B cell (primary cell): Measurements from ENCODE around the gene RHBDF1. TPM values are rescaled to one million over a fixed set of nuclear protein-coding genes. Genes with fewer than 3 reads are reported as not detected.
A peak's percentile ranks its signal among the peaks of the same experiment; 100 is the strongest.

Experiments
- ATAC-seq: fragments of 200-7000 bp; cut with Tn5 transposase; one replicate; pipeline ENCODE4 v1.10.0; 2021; ENCODE audit warnings: low read depth, mild to moderate bottlenecking, moderate number of reproducible peaks, moderate library complexity
- CTCF ChIA-PET: fragments of 350-600 bp; sonication (Branson Sonifier 250); formaldehyde crosslinking; loops from one replicate; lab custom pipeline; 2021; ENCODE audit warnings: antibody characterized with exemption, inconsistent platforms; lab: Charles Lee
- POLR2A ChIA-PET: fragments of 350-600 bp; sonication (Branson Sonifier 250); formaldehyde crosslinking; loops from one replicate; lab custom pipeline; 2021; ENCODE audit warnings: antibody characterized with exemption; lab: Charles Lee
- DNase-seq: peaks from one replicate; pipeline ENCODE4 v3.0.0; 2013
- H2AFZ ChIP-seq: 2 replicates; pipeline ENCODE4 v1.6.1; 2012; ENCODE audit warnings: mild to moderate bottlenecking, low read depth, low read length; ENCODE audit not compliant: insufficient read depth, poor library complexity, severe bottlenecking
- H3K27ac ChIP-seq, 2 donors: 1 replicate in 1 of 2; 2 replicates in 1 of 2; pipeline ENCODE4 v1.5.1; 2012 to 2013; ENCODE audit warnings: low read length in 2 of 2, mild to moderate bottlenecking in 2 of 2, moderate library complexity in 1 of 2
- H3K27me3 ChIP-seq, 4 experiments: fragments of 200-600 bp in 1 of 4; sonication (generic) in 1 of 4; replicated peaks in 1 of 4; 1 replicate in 2 of 4; 2 replicates in 2 of 4; pipeline versions ENCODE4 v1.6.1 to v1.7.0; 2013 to 2016; ENCODE audit warnings: low read length in 3 of 4, mild to moderate bottlenecking in 2 of 4, mixed read lengths in 1 of 4, moderate library complexity in 1 of 4; ENCODE audit not compliant: insufficient read depth in 4 of 4, control insufficient read depth in 3 of 4; ENCODE audit errors: control extremely low read depth in 1 of 4
- H3K36me3 ChIP-seq, 2 experiments: replicated peaks in 1 of 2; 1 replicate in 1 of 2; 2 replicates in 1 of 2; pipeline versions ENCODE4 v1.6.1 to v1.7.1; 2013; ENCODE audit warnings: low read length in 1 of 2; ENCODE audit not compliant: insufficient read depth in 2 of 2, control insufficient read depth in 1 of 2; ENCODE audit errors: control extremely low read depth in 1 of 2, extremely low read depth in 1 of 2
- H3K4me1 ChIP-seq, 2 donors: fragments of 200-600 bp in 1 of 2; sonication (generic) in 1 of 2; 1 replicate in 1 of 2; 2 replicates in 1 of 2; pipeline versions ENCODE4 v1.5.1 to v1.6.1; 2013 to 2017; ENCODE audit warnings: low read length in 2 of 2; ENCODE audit not compliant: control insufficient read depth in 2 of 2, insufficient read depth in 2 of 2
- H3K4me2 ChIP-seq: replicated peaks from 2 replicates; pipeline ENCODE3; 2012; ENCODE audit warnings: mild to moderate bottlenecking, low read depth, low read length; ENCODE audit not compliant: poor library complexity, severe bottlenecking
- H3K4me3 ChIP-seq, 5 experiments: fragments of 200-600 bp in 1 of 5; sonication (generic) in 1 of 5; 1 replicate in 3 of 5; 2 replicates in 2 of 5; pipeline versions ENCODE4 v1.5.1 to v1.7.0; 2011 to 2016; ENCODE audit warnings: low read length in 4 of 5, mild to moderate bottlenecking in 4 of 5, low read depth in 2 of 5, control low read depth in 1 of 5, moderate library complexity in 1 of 5; ENCODE audit not compliant: insufficient read depth in 1 of 5; ENCODE audit errors: control extremely low read depth in 1 of 5, extremely low read depth in 1 of 5
- H3K79me2 ChIP-seq: fragments of 200-600 bp; sonication (generic); one replicate; pipeline ENCODE4 v1.6.0; 2016; ENCODE audit warnings: low read length; ENCODE audit not compliant: control insufficient read depth, insufficient read depth
- H3K9ac ChIP-seq: fragments of 200-600 bp; sonication (generic); 2 replicates; pipeline ENCODE4 v1.6.1; 2017; ENCODE audit warnings: mild to moderate bottlenecking, low read length, moderate library complexity
- H3K9me3 ChIP-seq, 3 donors: one replicate each; pipeline versions ENCODE4 v1.6.1 to v1.7.1; 2013; ENCODE audit warnings: low read length in 2 of 3; ENCODE audit not compliant: control insufficient read depth in 2 of 3, insufficient read depth in 1 of 3; ENCODE audit errors: control extremely low read depth in 1 of 3
- H4K20me1 ChIP-seq: 2 replicates; pipeline ENCODE4 v1.6.0; 2012; ENCODE audit warnings: mild to moderate bottlenecking, low read length; ENCODE audit not compliant: insufficient read depth, control insufficient read depth, poor library complexity, severe bottlenecking
- H3K27ac Mint-ChIP-seq: one replicate; pipeline ENCODE4 v1.8.0; 2021; ENCODE audit warnings: mixed read lengths
- H3K27me3 Mint-ChIP-seq: one replicate; pipeline ENCODE4 v1.8.0; 2021; ENCODE audit warnings: mixed read lengths
- H3K4me1 Mint-ChIP-seq: one replicate; pipeline ENCODE4 v1.8.0; 2021; ENCODE audit warnings: mixed read lengths
- H3K4me3 Mint-ChIP-seq: one replicate; pipeline ENCODE4 v1.8.0; 2021; ENCODE audit warnings: mixed read lengths
- H3K9me3 Mint-ChIP-seq: one replicate; pipeline ENCODE4 v1.8.0; 2022; ENCODE audit warnings: mixed read lengths; ENCODE audit not compliant: insufficient read depth
- CTCF ChIP-seq: fragments of 200-600 bp; IDR thresholded peaks from one replicate; pipeline ENCODE4 v1.8.0; 2022; ENCODE audit warnings: antibody characterized with exemption, mild to moderate bottlenecking
- EZH2 ChIP-seq: IDR thresholded peaks from 2 replicates; pipeline ENCODE4 v1.6.1; 2012; ENCODE audit warnings: borderline replicate concordance, low read depth, mild to moderate bottlenecking, moderate library complexity, low read length; ENCODE audit not compliant: insufficient read depth, poor library complexity, severe bottlenecking
- WGBS: methylation state at CpG from one replicate; pipeline ENCODE4 v1.1.5; 2013; ENCODE audit warnings: missing lambda C conversion rate; ENCODE audit not compliant: insufficient coverage; 5-methylcytosine and 5-hydroxymethylcytosine counted together
- intact Hi-C: fragments of 100-400 bp; cut with micrococcal nuclease; formaldehyde crosslinking; loops from one replicate; pipeline ENCODE4 v1.10.0; 2022
- polyA plus RNA-seq: library from polyadenylated mRNA; depleted of rRNA; stranded (reverse); fragments of >200 nt; gene quantifications from 2 replicates; pipeline ENCODE4 v1.2.3, GENCODE V29; 2012
- total RNA-seq, 2 donors: library from RNA; stranded (reverse); fragments of 120-200 nt in 1 of 2; gene quantifications; 1 replicate in 1 of 2; 2 replicates in 1 of 2; pipeline versions ENCODE4 v1.2.3 to v1.2.4, GENCODE V29; 2013 to 2022

The RHBDF1 gene
- total and polyA plus RNA-seq, 2 donors (not counting 1 experiment from before 2014, with no cell fraction given): 0.42 to 0.76 TPM

- CTCF ChIA-PET: interaction anchor here (1.2 to 3.0 kb wide), 3 partner anchors 9 to 51 kb away, joined by 3 to 19 read pairs (median 9); no protein-coding TSS in a partner anchor
- no peak for ATAC-seq
- no peaks in the 10 kb centered on the region for H3K27me3 Mint-ChIP-seq
- H3K9ac ChIP-seq: no peak overlapping the region
- no peak for TF ChIP-seq CTCF
- TF ChIP-seq EZH2: no peak
- H3K9me3 ChIP-seq: no peaks in the 10 kb centered on the region
- POLR2A ChIA-PET: no interaction called here
- H3K27ac Mint-ChIP-seq: no peak overlapping the region
- peaks cover 8 to 27% of the 10 kb centered on the region in 2 donors for H3K4me1 ChIP-seq
- no peaks in the 10 kb centered on the region for H3K27me3 ChIP-seq
- H3K79me2 ChIP-seq: peaks cover 22% of the 10 kb centered on the region
- no peak for DNase-seq
- peaks cover 0 to 25% of the 10 kb centered on the region in 2 experiments for H3K36me3 ChIP-seq
- H2AFZ ChIP-seq: no peak overlapping the region
- H3K4me1 Mint-ChIP-seq: peaks cover 21% of the 10 kb centered on the region
- intact Hi-C loops: no loop called here
- H3K9me3 Mint-ChIP-seq: no peaks in the 10 kb centered on the region
- H3K4me3 Mint-ChIP-seq: no peak overlapping the region
- H3K27ac ChIP-seq: no peak overlapping the region
- H4K20me1 ChIP-seq: peaks cover 11% of the 10 kb centered on the region
- H3K4me3 ChIP-seq: no peak overlapping the region
- WGBS: 91% methylated on average over 12 of the region's 17 CpGs
- no peak overlapping the region for H3K4me2 ChIP-seq
These were observed 16.1 kb downstream of the RHBDF1 start for GRCh38 chr16:56231-56927.

DNA sequence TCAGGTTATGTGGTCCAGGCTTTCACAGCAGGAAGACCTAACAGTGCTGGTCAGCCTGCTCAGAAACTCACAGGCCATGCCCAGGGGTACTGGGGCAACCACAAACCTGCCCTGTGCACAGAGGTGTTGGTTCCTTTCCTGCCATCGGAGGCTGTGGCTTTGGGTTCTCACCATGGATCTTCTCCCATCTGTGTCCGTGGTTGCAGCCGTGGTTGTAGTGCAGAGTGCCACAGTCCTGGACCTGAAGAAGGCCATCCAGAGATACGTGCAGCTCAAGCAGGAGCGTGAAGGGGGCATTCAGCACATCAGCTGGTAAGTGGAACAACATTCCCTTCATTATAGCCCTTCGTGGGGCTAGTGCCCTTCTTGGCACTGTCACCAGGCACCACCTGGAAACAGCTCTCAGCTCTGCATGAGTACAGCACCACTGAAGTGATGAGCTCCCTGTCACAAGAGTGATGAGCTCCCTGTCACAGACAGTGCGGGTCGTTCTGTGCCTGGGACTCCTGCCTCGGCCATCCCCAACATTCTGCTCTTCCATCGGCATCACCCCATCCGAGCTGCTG is 16.8 kb downstream of the RHBDF1 start:
- no peaks in the 10 kb centered on the region for H3K27me3 ChIP-seq
- ATAC-seq: no peak
- H3K4me1 ChIP-seq: peaks cover 13 to 33% of the 10 kb centered on the region in 2 donors
- H3K9me3 Mint-ChIP-seq: no peaks in the 10 kb centered on the region
- H3K9me3 ChIP-seq: no peaks in the 10 kb centered on the region
- ChIA-PET POLR2A (no interaction called here), CTCF (interaction anchor here (0.6 to 3.0 kb wide), 4 partner anchors 10 to 51 kb away, joined by 3 to 19 read pairs (median 6); no protein-coding TSS in a partner anchor)
- peaks cover 18% of the 10 kb centered on the region for H4K20me1 ChIP-seq
- H3K4me3 Mint-ChIP-seq: peak overlapping the region; percentile 23
- no peak overlapping the region for H3K9ac ChIP-seq
- intact Hi-C loops: no loop called here
- H3K27ac Mint-ChIP-seq: no peak overlapping the region
- H3K79me2 ChIP-seq: peaks cover 29% of the 10 kb centered on the region
- no peak for DNase-seq
- peaks cover 28% of the 10 kb centered on the region for H3K4me1 Mint-ChIP-seq
- no peak overlapping the region for H3K4me2 ChIP-seq
- H3K4me3 ChIP-seq: no peak overlapping the region
- H3K27me3 Mint-ChIP-seq: no peaks in the 10 kb centered on the region
- TF ChIP-seq EZH2: no peak
- no peak for TF ChIP-seq CTCF
- H3K27ac ChIP-seq: no peak overlapping the region
- 90% methylated on average over 11 of the region's 11 CpGs for WGBS
- H3K36me3 ChIP-seq: peaks cover 2 to 30% of the 10 kb centered on the region in 2 experiments
- no peak overlapping the region for H2AFZ ChIP-seq
